Activated T-cell treated with anti-CD3 and anti-CD28 coated beads for 24 hours (primary cell): ENCODE measurements around the gene PDZD8.

ENCODE experiments used
- DNase-seq: peaks from one replicate; pipeline ENCODE4 v3.0.0-alpha.2; 2020; ENCODE audit warnings: low read depth

The PDZD8 gene

DNA sequence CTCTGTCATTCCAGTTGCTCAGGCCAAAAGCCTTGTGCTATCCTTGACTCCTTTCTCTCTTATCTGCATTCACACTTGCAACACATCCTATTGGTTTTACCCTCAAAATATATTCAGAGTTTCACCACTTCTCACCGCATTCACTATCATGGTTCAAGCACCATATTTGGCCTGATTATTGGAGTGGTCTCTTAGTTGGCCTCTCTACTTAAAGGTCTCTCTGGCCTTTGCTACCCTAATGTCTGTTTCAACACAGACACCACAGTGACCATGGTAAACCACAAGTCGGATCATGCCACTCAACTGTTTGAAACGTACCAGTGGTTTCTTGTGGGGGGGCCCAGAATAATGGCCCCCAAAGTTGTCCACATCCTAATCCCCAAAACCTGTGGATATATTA is 15.2 kb upstream of the PDZD8 start:
- no peak for DNase-seq

DNA sequence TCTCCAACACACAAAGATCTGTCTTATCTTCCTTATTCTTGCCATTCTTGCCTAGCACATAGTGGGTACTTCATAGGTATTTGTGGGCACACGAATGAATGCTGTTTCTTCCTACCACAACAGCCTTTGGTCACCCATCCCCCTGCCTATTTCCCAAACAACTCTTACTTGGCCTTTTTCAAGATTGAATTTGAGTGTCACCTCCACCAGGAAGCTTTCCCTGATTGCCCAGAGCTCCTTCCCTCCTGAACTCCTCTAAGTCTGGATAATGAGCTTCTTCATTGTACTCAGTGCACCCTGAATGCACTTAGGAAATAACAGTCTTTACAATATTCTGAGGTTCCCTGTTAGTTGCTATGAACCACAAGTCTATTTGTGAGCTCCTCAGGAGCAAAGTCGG is 11.6 kb upstream of the PDZD8 start:
- no peak for DNase-seq

DNA sequence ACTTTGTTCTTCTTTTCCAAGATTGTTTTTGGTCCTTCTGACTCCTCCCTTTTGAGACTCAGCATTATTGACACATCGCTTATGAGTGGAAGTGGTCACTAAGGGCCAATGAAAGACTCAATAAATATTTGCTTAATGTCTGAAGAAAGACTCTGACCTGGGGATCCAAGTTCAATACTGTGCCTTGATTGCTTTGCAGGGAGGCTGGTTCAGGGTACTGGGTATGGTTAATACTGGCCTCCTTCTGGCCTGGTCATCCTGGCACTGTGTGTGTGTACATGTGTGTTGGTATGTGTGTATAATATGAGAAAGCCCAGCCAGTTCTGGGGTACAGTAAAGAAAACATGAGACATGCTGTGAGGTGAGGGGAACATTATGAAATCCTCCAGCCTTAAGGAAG is 7.6 kb upstream of the PDZD8 start:
- DNase-seq = no peak

DNA sequence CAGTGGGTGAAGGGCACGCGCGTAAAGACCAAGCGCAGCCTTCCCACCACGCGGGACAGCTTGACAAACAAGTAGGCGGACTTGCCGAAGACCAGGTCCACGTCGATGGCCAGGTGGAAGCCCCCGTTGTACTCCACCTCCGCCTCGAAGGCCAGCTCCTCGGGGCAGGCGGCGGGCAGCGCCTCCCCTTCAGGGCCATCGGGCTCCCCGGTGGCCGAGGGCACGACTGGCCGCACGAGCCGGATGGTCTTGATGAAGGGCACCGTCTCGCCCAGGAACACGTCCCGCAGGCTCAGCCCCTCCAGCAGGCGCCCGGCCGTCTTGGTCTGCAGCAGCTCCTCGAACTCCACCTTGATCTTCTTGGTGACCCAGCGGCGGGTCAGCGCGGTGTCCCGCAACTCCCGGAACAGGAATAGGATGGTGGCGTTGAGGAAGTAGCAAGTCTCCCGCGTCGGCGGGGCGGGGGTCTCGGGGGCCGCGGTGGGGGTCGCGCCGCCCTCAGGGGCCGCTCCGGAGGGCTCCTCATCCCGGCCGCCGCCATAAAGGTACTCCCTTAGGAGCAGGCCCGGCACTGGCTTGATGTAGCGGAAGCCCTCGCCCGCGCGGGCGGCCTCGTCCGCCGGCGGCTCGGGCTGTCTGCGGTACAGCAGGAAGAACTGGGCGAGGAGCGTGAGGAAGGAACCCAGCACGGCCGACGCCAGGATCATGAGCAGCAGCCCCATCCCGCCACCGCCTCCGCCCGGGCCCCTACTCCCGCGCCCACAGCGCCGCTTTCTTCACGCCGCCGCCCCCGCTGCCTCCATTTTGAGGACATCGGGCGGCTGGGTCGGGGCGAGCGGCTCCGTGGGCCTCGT is 507 bp downstream of the PDZD8 start:
- DNase-seq = no peak

DNA sequence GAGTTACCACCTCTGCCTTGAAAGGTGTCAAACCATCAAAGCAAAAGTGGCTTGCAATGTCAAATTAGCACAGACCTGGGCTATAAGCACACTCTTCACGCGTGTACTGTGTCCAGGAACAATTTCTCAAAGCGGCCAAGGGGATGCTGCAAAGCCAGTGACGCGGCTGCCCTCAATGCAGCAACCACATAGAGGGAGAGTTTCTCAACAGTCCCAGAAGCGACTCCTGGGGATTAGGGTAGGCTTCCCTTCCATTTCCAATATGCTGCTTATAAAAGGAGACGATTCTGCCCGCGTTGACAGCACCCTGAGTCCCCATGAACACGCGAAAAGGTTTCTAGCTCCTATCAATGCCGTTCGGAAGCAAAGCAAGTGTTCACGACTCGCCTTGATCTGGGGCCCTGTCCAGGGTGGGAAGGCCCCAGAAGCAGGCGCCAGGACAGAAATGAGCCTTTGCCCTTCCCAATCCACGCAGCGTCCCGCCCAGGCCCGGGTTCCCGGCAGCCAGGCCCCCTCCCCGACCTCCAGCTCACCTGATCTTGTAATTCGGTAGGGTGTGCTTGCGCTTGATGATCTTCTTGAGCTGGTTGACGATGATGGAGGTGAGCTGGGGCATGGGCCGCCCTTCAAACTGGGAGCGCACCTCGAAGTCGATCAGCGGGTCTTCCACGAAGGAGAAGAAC is 1.3 kb downstream of the PDZD8 start:
- DNase-seq = no peak

DNA sequence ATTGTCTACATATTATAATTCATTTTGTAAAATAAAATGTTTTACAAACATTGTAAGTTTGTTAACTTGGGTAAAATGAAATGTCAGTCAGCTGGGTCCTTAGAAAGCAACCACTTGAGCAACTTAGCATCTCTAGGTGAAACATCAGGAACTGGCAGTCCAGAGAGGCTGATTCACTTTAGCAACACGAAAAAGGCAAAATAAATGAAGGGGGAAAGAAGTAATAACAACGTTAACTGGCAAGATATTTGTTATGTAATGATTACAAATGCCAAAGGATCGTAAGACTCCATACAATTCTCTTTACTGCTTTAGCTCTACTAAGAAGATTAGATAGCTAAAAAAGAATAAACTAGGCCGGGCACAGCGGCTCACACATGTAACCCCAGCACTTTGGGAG is 5.0 kb downstream of the PDZD8 start:
- DNase-seq = no peak

DNA sequence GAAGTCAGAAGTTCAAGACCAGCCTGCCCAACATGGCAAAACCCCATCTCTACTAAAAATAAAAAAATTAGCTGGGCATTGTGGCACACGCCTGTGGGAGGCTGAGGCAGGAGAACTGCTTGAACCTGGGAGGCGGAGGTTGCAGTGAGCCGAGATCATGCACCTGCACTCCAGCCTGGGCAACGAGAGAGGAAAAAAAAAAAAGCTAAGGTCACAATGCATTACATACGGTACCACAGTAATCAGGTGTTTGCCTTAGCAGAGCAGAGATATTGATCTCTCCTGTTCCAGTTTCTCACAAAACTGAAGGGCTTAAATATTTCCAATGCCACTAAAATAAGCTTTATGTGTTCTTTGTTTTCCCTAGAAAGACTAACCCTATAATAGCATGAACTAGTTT is 7.5 kb downstream of the PDZD8 start:
- DNase-seq = no peak

GRCh38 chr10:117366741-117367140 is 8.5 kb downstream of the PDZD8 start:
- no peak for DNase-seq

GRCh38 chr10:117365612-117366011 is 9.6 kb downstream of the PDZD8 start:
- no peak for DNase-seq

GRCh38 chr10:117364110-117364960 is 10.9 kb downstream of the PDZD8 start:
- DNase-seq = no peak

- DNase-seq = no peak
Observed at GRCh38 chr10:117363028-117363427, 12.2 kb downstream of the PDZD8 start.

DNA sequence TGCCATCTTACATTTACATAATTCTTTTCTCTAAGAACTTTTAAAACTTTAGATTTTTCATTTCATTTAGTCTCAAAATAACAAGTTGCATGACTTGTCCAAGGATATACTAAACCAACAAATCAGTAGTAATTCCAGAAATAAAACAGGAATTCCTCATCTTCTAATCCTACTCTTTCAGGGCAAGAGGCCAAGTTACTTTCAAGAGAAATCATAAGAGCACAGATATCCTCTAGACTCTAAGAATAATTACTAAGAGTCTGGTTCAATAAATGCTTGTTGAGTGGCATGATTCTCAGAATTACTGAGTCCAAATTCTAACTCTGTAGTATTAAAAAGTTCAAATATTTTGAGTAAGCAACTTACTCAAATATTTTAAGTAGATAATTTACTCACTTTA is 12.9 kb downstream of the PDZD8 start:
- DNase-seq = no peak

DNA sequence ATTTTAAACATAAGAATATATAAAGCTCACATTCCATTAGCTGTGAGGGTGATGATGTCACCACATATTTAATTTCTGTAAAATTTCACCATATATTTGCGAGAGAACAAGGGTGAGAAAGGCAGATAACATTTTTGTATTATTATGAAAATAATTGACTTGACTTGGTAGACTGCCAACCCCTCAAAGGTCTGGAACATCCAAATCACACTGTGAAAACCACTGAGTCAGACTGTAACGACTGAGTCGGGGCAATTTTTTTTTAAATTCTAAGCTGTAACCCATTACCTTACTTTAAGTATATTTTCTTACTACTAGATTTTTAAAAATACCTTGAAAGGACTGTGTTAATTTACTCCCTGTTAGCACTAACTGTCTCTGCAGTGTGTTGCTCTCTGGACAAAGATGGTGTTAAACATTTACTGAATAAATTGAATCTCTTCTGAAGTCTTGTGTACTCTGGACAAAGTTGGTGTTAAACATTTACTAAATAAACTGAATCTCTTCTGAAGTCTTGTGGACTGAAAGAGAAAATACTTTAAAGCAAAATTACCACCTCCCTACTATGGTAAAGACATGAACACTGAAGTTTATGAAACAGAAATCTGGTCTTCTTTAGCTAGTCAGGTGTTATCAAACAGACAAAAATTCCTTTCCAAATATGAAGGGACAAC is 14.1 kb downstream of the PDZD8 start:
- DNase-seq = no peak

- DNase-seq = no peak
Observed at GRCh38 chr10:117360016-117360415, 15.2 kb downstream of the PDZD8 start.

DNA sequence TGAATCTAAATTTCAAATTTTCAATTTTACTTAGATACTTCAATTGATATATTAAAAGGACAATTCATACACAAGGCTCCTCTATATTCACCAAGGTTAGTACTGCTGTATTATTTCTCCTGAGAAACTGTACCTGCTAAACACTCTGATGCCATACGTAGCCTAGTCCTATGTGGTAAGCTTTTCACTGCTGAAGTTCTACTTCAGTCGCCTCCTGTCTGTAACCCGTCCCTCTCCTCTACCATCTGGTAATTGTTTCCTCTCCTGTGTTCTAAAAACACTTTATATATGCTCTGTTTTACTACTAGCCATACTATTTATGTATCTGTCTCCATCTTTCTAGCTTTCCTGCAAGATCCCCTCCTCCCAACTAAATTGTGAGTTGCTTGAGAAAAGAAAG is 20.2 kb downstream of the PDZD8 start:
- no peak for DNase-seq

- DNase-seq = no peak
Observed at GRCh38 chr10:117353684-117354083, 21.6 kb downstream of the PDZD8 start.

GRCh38 chr10:117352724-117353123 is 22.5 kb downstream of the PDZD8 start:
- DNase-seq = no peak

DNA sequence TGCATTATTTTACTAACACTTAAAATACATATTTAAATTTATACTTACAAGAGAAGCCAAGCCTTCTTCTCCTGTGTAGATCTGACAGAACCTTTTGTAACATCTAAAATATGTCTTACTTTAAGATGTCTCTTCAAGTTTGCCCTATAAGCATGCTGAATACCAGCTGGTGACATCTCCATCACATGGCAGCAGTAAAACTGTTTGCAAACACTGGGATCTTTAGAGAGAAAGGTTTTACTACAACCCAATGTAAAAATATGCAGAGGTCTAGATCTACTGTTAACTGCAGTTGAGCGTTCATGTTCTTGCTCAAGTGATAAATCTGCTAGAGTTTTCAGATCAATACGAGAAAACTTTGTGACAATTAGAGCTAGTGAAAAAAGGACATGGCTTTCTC is 23.2 kb downstream of the PDZD8 start:
- DNase-seq = no peak

GRCh38 chr10:117351558-117351957 is 23.7 kb downstream of the PDZD8 start:
- no peak for DNase-seq

DNA sequence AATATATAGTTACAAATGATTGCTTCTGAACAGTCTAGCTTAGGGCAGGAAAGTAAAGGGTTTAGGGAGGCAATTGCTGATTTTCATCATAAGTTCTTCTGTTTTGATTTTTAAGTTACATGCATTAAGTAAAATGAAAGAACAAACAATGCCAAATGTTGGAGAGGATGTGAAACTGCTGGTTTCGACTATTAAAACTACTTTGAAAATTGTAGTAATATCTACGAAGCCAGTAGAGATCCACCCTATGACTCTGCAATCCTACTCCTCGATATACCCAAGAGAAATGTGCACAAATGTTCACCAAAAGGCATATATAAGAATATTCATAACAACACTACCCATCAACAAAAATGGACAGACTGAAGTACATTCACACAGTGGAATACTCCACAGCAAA is 24.3 kb downstream of the PDZD8 start:
- DNase-seq = no peak

- no peak for DNase-seq
Observed at GRCh38 chr10:117348236-117348635, 27.0 kb downstream of the PDZD8 start.

- no peak for DNase-seq
Observed at GRCh38 chr10:117346574-117346973, 28.7 kb downstream of the PDZD8 start.
